ENCODE results near the gene DBR1. TPM values are rescaled to one million over a fixed set of nuclear protein-coding genes. Genes with fewer than 3 reads are reported as not detected.
A peak's percentile ranks its signal among the peaks of the same experiment; 100 is the strongest.

Gene DBR1
- total and polyA plus RNA-seq, 2 of the 4 experiments (the other 2 are of a cell fraction), result 7.6 to 12.5 TPM

DNA sequence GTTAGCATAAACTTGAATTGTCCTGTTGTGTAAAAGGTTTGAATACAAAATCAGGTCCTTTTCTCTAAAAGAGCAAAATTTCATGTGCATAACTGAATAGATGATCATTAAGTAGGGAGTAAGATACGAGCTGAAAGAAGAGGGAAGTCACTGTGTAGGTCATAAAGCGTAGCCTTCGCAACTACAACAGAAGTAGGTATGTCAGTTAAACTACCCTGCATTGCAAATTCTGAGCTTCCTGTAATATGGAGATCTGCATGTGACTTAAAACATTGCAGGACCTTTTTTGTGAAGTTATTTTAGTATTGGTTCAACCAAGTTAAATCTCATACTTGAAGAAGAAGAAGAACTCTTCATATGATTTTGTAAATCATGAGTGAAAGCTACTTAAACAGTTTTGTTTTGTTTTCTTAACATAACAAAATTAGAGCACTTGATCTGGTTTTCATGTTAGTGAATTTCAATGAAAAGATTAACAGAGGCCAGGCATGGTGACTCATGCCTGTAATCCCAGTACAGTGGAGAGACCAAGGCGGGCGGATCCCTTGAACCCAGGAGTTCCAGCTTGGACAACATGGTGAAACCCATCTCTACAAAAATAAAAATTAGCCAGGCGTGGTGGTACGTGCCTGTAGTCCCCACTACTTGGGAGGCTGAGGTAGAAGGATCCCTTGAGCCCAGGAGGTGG, 38.8 kb upstream of the DBR1 start:
- H4K91ac ChIP-seq (ENCODE audit: insufficient read depth, low read depth, low read length), result no peak overlapping the region
- no peaks in the 10 kb centered on the region for H3K27me3 ChIP-seq (ENCODE audit: control insufficient read depth, insufficient read depth, low read length)
- no peak overlapping the region for H3K14ac ChIP-seq (replicated peaks; ENCODE audit: low read depth, low read length)
- peak; percentile 7 for DNase-seq
- H2BK5ac ChIP-seq (ENCODE audit: low read depth, low read length, poor library complexity, severe bottlenecking), result no peak overlapping the region
- H4K8ac ChIP-seq (ENCODE audit: low read depth in 2 of 2, low read length in 2 of 2), result no peak overlapping the region
- no peak overlapping the region for H3K4me2 ChIP-seq (ENCODE audit: low read depth, low read length)
- no TSS peak for BruUV-seq (replicated peaks)
- no peaks in the 10 kb centered on the region for H3K9me3 ChIP-seq (ENCODE audit: control insufficient read depth, insufficient read depth, low read length)
- H3K56ac ChIP-seq (ENCODE audit: extremely low read depth, insufficient read depth, low read length), result no peak overlapping the region
- 67% methylated on average over 1 of the region's 7 CpGs; no CpG with 5 or more reads in 1 of the 2 experiments for WGBS, 2 experiments (ENCODE audit: extremely low coverage in 2 of 2, insufficient read length in 1 of 2)
- H3K9ac ChIP-seq (ENCODE audit: low read depth, low read length), result no peak overlapping the region
- no peak overlapping the region for H3K4ac ChIP-seq (ENCODE audit: low read depth, low read length)
- H3K79me1 ChIP-seq (ENCODE audit: low read depth in 1 of 2, low read length in 2 of 2), result peaks cover 21 to 34% of the 10 kb centered on the region in 2 experiments
- ChIA-PET CTCF (interaction anchor here (0.7 kb wide), 1 partner anchor 410 kb away, joined by 4 read pairs; no protein-coding TSS in a partner anchor), POLR2A (ENCODE audit: unreplicated experiment) (no interaction called here)
- H3K18ac ChIP-seq (ENCODE audit: low read depth, low read length), result no peak overlapping the region
- intact Hi-C loops (cut with micrococcal nuclease) (no loop called here), dilution Hi-C loops (cut with HindIII; ENCODE audit: low sequenced_read_pairs, unreplicated experiment) (no loop called here), in situ Hi-C loops (cut with MboI; ENCODE audit: low sequenced_read_pairs) (no loop called here)
- H2AK9ac ChIP-seq (replicated peaks; ENCODE audit: low read depth, low read length, poor library complexity), result no peak overlapping the region
- H3K9me1 ChIP-seq (ENCODE audit: insufficient read depth, low read length), result no peaks in the 10 kb centered on the region
- H3K27ac ChIP-seq (ENCODE audit: insufficient read depth, low read length), result no peak overlapping the region
- H3K4me1 ChIP-seq (ENCODE audit: control insufficient read depth, insufficient read depth, low read length), result no peaks in the 10 kb centered on the region; the same call in 1 of the 2 replicates
- no peak for TF ChIP-seq CHD1 (IDR thresholded peaks at IDR 0.05; ENCODE audit: low read depth, low read length)
- TF ChIP-seq ELK1 (IDR thresholded peaks at IDR 0.05; ENCODE audit: borderline replicate concordance, low read depth, low read length), result no peak
- no peak for TF ChIP-seq NFE2L2 (IDR thresholded peaks at IDR 0.05; ENCODE audit: low read depth, low read length)
- TF ChIP-seq FOS (IDR thresholded peaks at IDR 0.05; ENCODE audit: low read depth, low read length), result no peak
- no peak for TF ChIP-seq SMC3 (IDR thresholded peaks at IDR 0.05; ENCODE audit: low read depth, low read length)
- no peak for TF ChIP-seq BHLHE40 (IDR thresholded peaks at IDR 0.05; ENCODE audit: low read depth, low read length)
- TF ChIP-seq CEBPB (IDR thresholded peaks at IDR 0.05; ENCODE audit: low read depth, low read length), result no peak
- no peak for TF ChIP-seq USF2 (IDR thresholded peaks at IDR 0.05; ENCODE audit: low read depth, low read length)
- H3K4me3 ChIP-seq (ENCODE audit: insufficient read depth, low read depth, low read length), result no peak overlapping the region
- H2AK5ac ChIP-seq (ENCODE audit: low read depth, low read length), result 0 out of 2 replicates have a peak overlapping the region, but pooled peaks have one; percentile 8
- no peak overlapping the region for H2AFZ ChIP-seq (replicated peaks; ENCODE audit: low read length, poor library complexity)
- H3K36me3 ChIP-seq (ENCODE audit: control insufficient read depth, insufficient read depth, low read length), result peaks cover 2% of the 10 kb centered on the region; the same call in 1 of the 2 replicates
- H2BK15ac ChIP-seq (ENCODE audit: low read depth, low read length), result no peak overlapping the region
- H2BK120ac ChIP-seq (ENCODE audit: low read depth, low read length), result no peak overlapping the region
- no peak overlapping the region for H4K5ac ChIP-seq (ENCODE audit: low read depth, low read length)
- H3K23ac ChIP-seq (ENCODE audit: low read depth, low read length), result no peak overlapping the region
- H2BK20ac ChIP-seq (ENCODE audit: low read depth, low read length), result no peak overlapping the region
- ATAC-seq (ENCODE audit: low read depth), result no peak
- peaks cover 23% of the 10 kb centered on the region for H4K20me1 ChIP-seq (ENCODE audit: insufficient read depth, low read length)
